Testis (tissue), 2 donors: Measurements from ENCODE around the gene GALNT12.

Experiments used
- CTCF ChIP-seq, 3 experiments: fragments of 450-650 bp in 2 of 3; fragments of 200-600 bp in 1 of 3; sonication (generic) in 1 of 3; IDR thresholded peaks; one replicate each; pipeline ENCODE4 v1.5.1; 2016 to 2019; ENCODE audit warnings: antibody characterized with exemption in 3 of 3, mild to moderate bottlenecking in 2 of 3, moderate library complexity in 1 of 3
- POLR2A ChIP-seq: fragments of 450-650 bp; IDR thresholded peaks from one replicate; pipeline ENCODE4 v1.6.1; 2017; ENCODE audit warnings: antibody characterized with exemption, mild to moderate bottlenecking, moderate library complexity

GRCh38 chr9:98766586-98766985 is 40.9 kb upstream of the GALNT12 start:
- TF ChIP-seq POLR2A (no peak), CTCF (IDR thresholded peaks at IDR 0.05) (no peak)
